Measurements from ENCODE around the gene PPP2R3A.

PPP2R3A gene

DNA sequence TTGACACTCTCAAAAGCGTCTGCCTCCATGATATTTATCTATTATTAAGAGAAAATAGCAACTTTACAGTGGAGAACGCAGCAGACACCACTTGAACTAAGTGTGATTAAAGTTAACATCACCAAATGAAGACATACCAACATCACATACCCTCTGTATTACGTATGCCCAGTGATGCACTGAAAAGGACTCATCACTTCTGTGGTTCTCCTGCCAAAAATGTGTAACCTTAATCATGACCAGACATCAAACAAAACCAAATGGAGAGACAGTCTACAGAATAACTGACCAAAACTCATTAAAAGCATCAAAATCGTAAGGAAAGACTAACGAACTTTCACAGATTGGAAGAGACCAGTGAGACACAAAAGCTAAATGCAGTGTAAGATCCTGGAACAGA is 103.2 kb downstream of the PPP2R3A start:
- Histone ChIP-seq H3K27me3 (ENCODE audit: control insufficient read depth in 3 of 3, insufficient read depth in 3 of 3, low read depth in 1 of 3, low read length in 3 of 3) (no peaks in the 10 kb centered on the region), H4K8ac (ENCODE audit: low read depth, low read length) (no peak overlapping the region), H2BK5ac (ENCODE audit: low read length) (no peak overlapping the region), H3K18ac (ENCODE audit: low read length) (no peak overlapping the region), H3K23ac (ENCODE audit: low read depth, low read length, poor library complexity) (no peak overlapping the region), H2AK5ac (ENCODE audit: low read depth, low read length) (no peak overlapping the region), H3K4me1 (ENCODE audit: control insufficient read depth in 2 of 2, insufficient read depth in 1 of 2, low read depth in 1 of 2, low read length in 2 of 2) (peaks cover 0 to 3% of the 10 kb centered on the region in 2 donors), H3K79me1 (ENCODE audit: low read depth, low read length) (no peaks in the 10 kb centered on the region), H3K4me3 (ENCODE audit: low read length in 2 of 2) (no peak overlapping the region), H3K36me3 (replicated peaks in 1 of 2; ENCODE audit: control insufficient read depth in 2 of 2, insufficient read depth in 2 of 2, low read length in 2 of 2) (peaks cover 4 to 8% of the 10 kb centered on the region in 2 donors), H3K14ac (ENCODE audit: low read length) (no peak overlapping the region), H3K9ac (ENCODE audit: low read depth, low read length, poor library complexity) (no peak overlapping the region), H3K4ac (ENCODE audit: low read length) (no peak overlapping the region), H2BK15ac (ENCODE audit: low read length) (no peak overlapping the region), H2BK120ac (ENCODE audit: low read depth, low read length) (no peak overlapping the region), H3K27ac (replicated peaks; ENCODE audit: low read length) (no peak overlapping the region), H4K91ac (ENCODE audit: low read depth, low read length, poor library complexity) (no peak overlapping the region), H3K9me3 (replicated peaks in 1 of 2; ENCODE audit: control insufficient read depth in 2 of 2, insufficient read depth in 1 of 2, low read depth in 1 of 2, low read length in 2 of 2) (peaks cover 0 to 2% of the 10 kb centered on the region in 2 donors), H3K4me2 (ENCODE audit: insufficient read depth, low read length, poor library complexity, severe bottlenecking) (no peak overlapping the region), H2AFZ (ENCODE audit: low read length) (no peak overlapping the region), H2BK12ac (ENCODE audit: low read length) (no peak overlapping the region)
- no CpG with 5 or more reads among the region's 5 CpGs for WGBS, 2 donors (ENCODE audit: extremely low coverage in 2 of 2, insufficient read length in 2 of 2, insufficient replicate concordance in 1 of 2)
- DNase-seq (ENCODE audit: low spot score): no peak

DNA sequence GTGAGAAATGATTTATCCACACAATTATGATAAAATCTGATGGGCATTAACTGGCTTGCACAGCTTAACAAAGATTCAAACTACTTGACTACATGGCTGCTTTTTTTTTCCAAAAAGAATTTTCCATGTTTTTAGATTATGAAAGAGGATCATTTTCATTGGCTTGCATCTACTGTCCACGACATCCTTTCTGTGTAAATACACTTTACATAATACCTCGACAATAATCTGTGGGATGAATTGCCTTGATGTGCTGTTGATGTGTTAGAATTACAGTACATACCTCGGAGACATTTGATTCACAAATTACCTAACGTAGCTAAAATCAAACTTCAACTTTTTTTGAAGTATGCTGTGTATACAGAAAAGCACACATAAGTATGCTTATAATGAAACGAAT is 104.4 kb downstream of the PPP2R3A start:
- Histone ChIP-seq H3K4me2 (ENCODE audit: insufficient read depth, low read length, poor library complexity, severe bottlenecking) (no peak overlapping the region), H3K36me3 (replicated peaks in 1 of 2; ENCODE audit: control insufficient read depth in 2 of 2, insufficient read depth in 2 of 2, low read length in 2 of 2) (peaks cover 4 to 8% of the 10 kb centered on the region in 2 donors), H2BK5ac (ENCODE audit: low read length) (no peak overlapping the region), H3K4me1 (ENCODE audit: control insufficient read depth in 2 of 2, insufficient read depth in 1 of 2, low read depth in 1 of 2, low read length in 2 of 2) (peaks cover 0 to 3% of the 10 kb centered on the region in 2 donors), H3K27ac (replicated peaks; ENCODE audit: low read length) (no peak overlapping the region), H2BK120ac (ENCODE audit: low read depth, low read length) (no peak overlapping the region), H3K18ac (ENCODE audit: low read length) (no peak overlapping the region), H2AK5ac (ENCODE audit: low read depth, low read length) (no peak overlapping the region), H4K91ac (ENCODE audit: low read depth, low read length, poor library complexity) (no peak overlapping the region), H2BK15ac (ENCODE audit: low read length) (no peak overlapping the region), H3K9ac (ENCODE audit: low read depth, low read length, poor library complexity) (no peak overlapping the region), H3K79me1 (ENCODE audit: low read depth, low read length) (no peaks in the 10 kb centered on the region), H4K8ac (ENCODE audit: low read depth, low read length) (no peak overlapping the region), H3K9me3 (replicated peaks in 1 of 2; ENCODE audit: control insufficient read depth in 2 of 2, insufficient read depth in 1 of 2, low read depth in 1 of 2, low read length in 2 of 2) (peaks cover 0 to 2% of the 10 kb centered on the region in 2 donors), H3K27me3 (ENCODE audit: control insufficient read depth in 3 of 3, insufficient read depth in 3 of 3, low read depth in 1 of 3, low read length in 3 of 3) (no peaks in the 10 kb centered on the region), H3K4ac (ENCODE audit: low read length) (no peak overlapping the region), H3K4me3 (ENCODE audit: low read length in 2 of 2) (no peak overlapping the region), H3K14ac (ENCODE audit: low read length) (no peak overlapping the region), H3K23ac (ENCODE audit: low read depth, low read length, poor library complexity) (no peak overlapping the region), H2AFZ (ENCODE audit: low read length) (no peak overlapping the region), H2BK12ac (ENCODE audit: low read length) (no peak overlapping the region)
- WGBS, 2 donors (ENCODE audit: extremely low coverage in 2 of 2, insufficient read length in 2 of 2, insufficient replicate concordance in 1 of 2): no CpG with 5 or more reads among the region's 5 CpGs
- no peak for DNase-seq (ENCODE audit: low spot score)

DNA sequence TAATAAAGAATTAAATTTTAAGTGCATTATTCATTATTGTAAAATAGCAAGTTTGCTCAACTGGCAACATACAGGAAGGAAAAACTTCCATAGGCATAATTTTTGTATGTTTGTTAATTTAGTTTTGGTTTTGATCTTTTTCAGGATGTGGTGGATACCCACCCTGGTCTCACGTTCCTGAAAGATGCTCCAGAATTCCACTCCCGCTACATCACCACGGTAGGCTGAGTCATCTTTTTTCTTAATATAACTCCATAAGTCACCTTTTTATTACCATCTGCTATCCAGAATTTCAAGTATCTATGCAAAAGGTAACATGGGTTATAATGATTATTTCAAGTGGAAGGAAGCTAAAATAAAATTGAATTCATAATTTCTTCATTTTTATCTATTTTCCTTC is 104.8 kb downstream of the PPP2R3A start:
- Histone ChIP-seq H3K4me3 (ENCODE audit: low read length in 2 of 2) (no peak overlapping the region), H3K36me3 (replicated peaks in 1 of 2; ENCODE audit: control insufficient read depth in 2 of 2, insufficient read depth in 2 of 2, low read length in 2 of 2) (peaks cover 4 to 8% of the 10 kb centered on the region in 2 donors), H2BK15ac (ENCODE audit: low read length) (no peak overlapping the region), H2BK120ac (ENCODE audit: low read depth, low read length) (no peak overlapping the region), H3K4me1 (ENCODE audit: control insufficient read depth in 2 of 2, insufficient read depth in 1 of 2, low read depth in 1 of 2, low read length in 2 of 2) (peaks cover 0 to 3% of the 10 kb centered on the region in 2 donors), H4K91ac (ENCODE audit: low read depth, low read length, poor library complexity) (no peak overlapping the region), H2AK5ac (ENCODE audit: low read depth, low read length) (no peak overlapping the region), H3K9ac (ENCODE audit: low read depth, low read length, poor library complexity) (no peak overlapping the region), H3K23ac (ENCODE audit: low read depth, low read length, poor library complexity) (no peak overlapping the region), H3K9me3 (replicated peaks in 1 of 2; ENCODE audit: control insufficient read depth in 2 of 2, insufficient read depth in 1 of 2, low read depth in 1 of 2, low read length in 2 of 2) (peaks cover 0 to 2% of the 10 kb centered on the region in 2 donors), H3K18ac (ENCODE audit: low read length) (no peak overlapping the region), H3K27me3 (ENCODE audit: control insufficient read depth in 3 of 3, insufficient read depth in 3 of 3, low read depth in 1 of 3, low read length in 3 of 3) (no peaks in the 10 kb centered on the region), H2BK12ac (ENCODE audit: low read length) (no peak overlapping the region), H3K4ac (ENCODE audit: low read length) (no peak overlapping the region), H2BK5ac (ENCODE audit: low read length) (no peak overlapping the region), H3K27ac (replicated peaks; ENCODE audit: low read length) (no peak overlapping the region), H4K8ac (ENCODE audit: low read depth, low read length) (no peak overlapping the region), H2AFZ (ENCODE audit: low read length) (no peak overlapping the region), H3K14ac (ENCODE audit: low read length) (no peak overlapping the region), H3K79me1 (ENCODE audit: low read depth, low read length) (no peaks in the 10 kb centered on the region), H3K4me2 (ENCODE audit: insufficient read depth, low read length, poor library complexity, severe bottlenecking) (no peak overlapping the region)
- DNase-seq (ENCODE audit: low spot score): no peak
- WGBS, 2 donors (ENCODE audit: extremely low coverage in 2 of 2, insufficient read length in 2 of 2, insufficient replicate concordance in 1 of 2): no CpG with 5 or more reads among the region's 3 CpGs

DNA sequence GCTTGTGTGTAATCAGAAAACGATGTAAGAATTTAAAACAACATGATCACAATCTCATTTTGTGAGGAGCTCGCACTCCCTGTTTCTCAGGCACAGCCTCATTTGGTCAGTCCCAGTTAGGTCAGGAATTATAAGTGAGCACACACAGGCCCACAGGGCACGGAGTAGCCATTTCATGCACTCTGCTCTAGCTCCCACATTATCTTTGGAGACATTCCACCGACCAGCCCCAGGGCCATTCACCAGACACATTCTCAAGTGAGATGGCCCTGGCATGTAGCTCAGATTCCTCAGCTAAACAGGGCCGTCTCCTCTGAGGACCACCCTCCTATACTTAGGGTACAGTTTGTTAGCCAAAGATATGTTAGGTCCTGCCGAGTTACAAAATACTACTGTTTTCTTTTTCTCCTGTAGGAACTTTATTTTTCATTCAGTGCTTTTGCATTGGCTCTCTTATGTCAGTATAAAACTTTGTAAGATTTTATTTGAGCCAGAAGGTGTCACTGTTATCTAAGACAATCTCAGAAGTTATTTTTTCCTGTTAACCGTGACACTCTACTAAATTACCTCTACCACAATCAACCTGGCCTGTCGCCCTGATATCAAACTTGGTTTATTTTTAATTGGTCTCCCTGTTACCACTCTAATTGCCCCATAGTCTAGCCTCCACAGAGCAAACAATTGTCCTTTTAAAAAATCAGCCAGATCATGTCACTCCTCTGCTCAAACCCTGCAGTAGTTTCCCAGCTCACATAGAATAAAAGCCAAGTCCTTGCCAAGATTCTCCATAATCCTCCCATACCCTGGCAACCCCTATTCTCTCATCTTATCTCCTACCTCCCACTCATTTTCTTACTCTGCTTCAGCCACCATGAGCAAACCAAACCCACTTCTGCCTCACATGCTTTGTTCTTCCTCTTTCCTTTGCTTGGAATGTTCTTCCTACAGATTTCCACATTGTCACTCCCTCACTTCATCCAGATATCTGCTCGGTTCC is 105.7 kb downstream of the PPP2R3A start:
- no peak overlapping the region for H2BK15ac ChIP-seq (ENCODE audit: low read length)
- peaks cover 4 to 7% of the 10 kb centered on the region in 2 donors for H3K36me3 ChIP-seq (replicated peaks in 1 of 2; ENCODE audit: control insufficient read depth in 2 of 2, insufficient read depth in 2 of 2, low read length in 2 of 2)
- no peak overlapping the region for H4K91ac ChIP-seq (ENCODE audit: low read depth, low read length, poor library complexity)
- peaks cover 0 to 2% of the 10 kb centered on the region in 2 donors for H3K9me3 ChIP-seq (replicated peaks in 1 of 2; ENCODE audit: control insufficient read depth in 2 of 2, insufficient read depth in 1 of 2, low read depth in 1 of 2, low read length in 2 of 2)
- H2AFZ ChIP-seq (ENCODE audit: low read length): no peak overlapping the region
- peaks cover 0 to 3% of the 10 kb centered on the region in 2 donors for H3K4me1 ChIP-seq (ENCODE audit: control insufficient read depth in 2 of 2, insufficient read depth in 1 of 2, low read depth in 1 of 2, low read length in 2 of 2)
- H2BK12ac ChIP-seq (ENCODE audit: low read length): no peak overlapping the region
- no peak overlapping the region for H3K23ac ChIP-seq (ENCODE audit: low read depth, low read length, poor library complexity)
- H3K4me2 ChIP-seq (ENCODE audit: insufficient read depth, low read length, poor library complexity, severe bottlenecking): no peak overlapping the region
- no peak overlapping the region for H2BK120ac ChIP-seq (ENCODE audit: low read depth, low read length)
- H3K4me3 ChIP-seq (ENCODE audit: low read length in 2 of 2): no peak overlapping the region
- no peak overlapping the region for H3K27ac ChIP-seq (replicated peaks; ENCODE audit: low read length)
- no peak overlapping the region for H3K9ac ChIP-seq (ENCODE audit: low read depth, low read length, poor library complexity)
- no peak overlapping the region for H3K18ac ChIP-seq (ENCODE audit: low read length)
- no peaks in the 10 kb centered on the region for H3K27me3 ChIP-seq (ENCODE audit: control insufficient read depth in 3 of 3, insufficient read depth in 3 of 3, low read depth in 1 of 3, low read length in 3 of 3)
- H3K79me1 ChIP-seq (ENCODE audit: low read depth, low read length): no peaks in the 10 kb centered on the region
- H2BK5ac ChIP-seq (ENCODE audit: low read length): no peak overlapping the region
- no peak overlapping the region for H4K8ac ChIP-seq (ENCODE audit: low read depth, low read length)
- H2AK5ac ChIP-seq (ENCODE audit: low read depth, low read length): no peak overlapping the region
- DNase-seq (ENCODE audit: low spot score): no peak
- no CpG with 5 or more reads among the region's 9 CpGs for WGBS, 2 donors (ENCODE audit: extremely low coverage in 2 of 2, insufficient read length in 2 of 2, insufficient replicate concordance in 1 of 2)
- no peak overlapping the region for H3K4ac ChIP-seq (ENCODE audit: low read length)
- H3K14ac ChIP-seq (ENCODE audit: low read length): no peak overlapping the region

Data from neuronal stem cell (in vitro differentiated cells).